Osteocyte (in vitro differentiated cells): ENCODE data around the gene DLG2. TPM values are rescaled to one million over a fixed set of nuclear protein-coding genes. Genes with fewer than 3 reads are reported as not detected.

Source experiments
- DNase-seq: peaks from one replicate; pipeline ENCODE4 v3.0.0; 2021; ENCODE audit warnings: mixed read lengths; ENCODE audit not compliant: unreplicated experiment; ENCODE audit errors: extremely low spot score
- H3K27ac Mint-ChIP-seq: one replicate; pipeline ENCODE4 v1.8.0; 2021; ENCODE audit warnings: mild to moderate bottlenecking, mixed read lengths; ENCODE audit not compliant: unreplicated experiment
- H3K27me3 Mint-ChIP-seq: one replicate; pipeline ENCODE4 v1.8.0; 2021; ENCODE audit warnings: mixed read lengths; ENCODE audit not compliant: unreplicated experiment
- H3K36me3 Mint-ChIP-seq: one replicate; pipeline ENCODE4 v1.8.0; 2021; ENCODE audit warnings: mixed read lengths; ENCODE audit not compliant: unreplicated experiment
- H3K4me1 Mint-ChIP-seq: one replicate; pipeline ENCODE4 v1.8.0; 2021; ENCODE audit warnings: mixed read lengths; ENCODE audit not compliant: unreplicated experiment
- H3K4me3 Mint-ChIP-seq: one replicate; pipeline ENCODE4 v1.8.0; 2021; ENCODE audit warnings: mild to moderate bottlenecking, moderate library complexity, mixed read lengths; ENCODE audit not compliant: unreplicated experiment
- H3K9me3 Mint-ChIP-seq: one replicate; pipeline ENCODE4 v1.8.0; 2021; ENCODE audit warnings: mixed read lengths; ENCODE audit not compliant: unreplicated experiment
- total RNA-seq: library from RNA; stranded (reverse); gene quantifications from 2 replicates; pipeline ENCODE4 v1.2.1, GENCODE V29; 2021
- TF ChIP-seq, protein P1 (sequence below): fragments of 200-600 bp; sonication (generic); IDR thresholded peaks from 2 replicates; pipeline ENCODE4 v1.5.0; 2021; ENCODE audit warnings: antibody characterized with exemption, mild to moderate bottlenecking, moderate library complexity

The DLG2 gene
- total RNA-seq, 1 donor from 2014 or later, result 2.1 TPM

- no peaks in the 10 kb centered on the region for H3K9me3 Mint-ChIP-seq
- no peak for DNase-seq
- no peaks in the 10 kb centered on the region for H3K4me1 Mint-ChIP-seq
- H3K4me3 Mint-ChIP-seq, result no peak overlapping the region
- peaks cover 34% of the 10 kb centered on the region for H3K27me3 Mint-ChIP-seq
- H3K36me3 Mint-ChIP-seq, result no peaks in the 10 kb centered on the region
- TF ChIP-seq, protein P1, sequence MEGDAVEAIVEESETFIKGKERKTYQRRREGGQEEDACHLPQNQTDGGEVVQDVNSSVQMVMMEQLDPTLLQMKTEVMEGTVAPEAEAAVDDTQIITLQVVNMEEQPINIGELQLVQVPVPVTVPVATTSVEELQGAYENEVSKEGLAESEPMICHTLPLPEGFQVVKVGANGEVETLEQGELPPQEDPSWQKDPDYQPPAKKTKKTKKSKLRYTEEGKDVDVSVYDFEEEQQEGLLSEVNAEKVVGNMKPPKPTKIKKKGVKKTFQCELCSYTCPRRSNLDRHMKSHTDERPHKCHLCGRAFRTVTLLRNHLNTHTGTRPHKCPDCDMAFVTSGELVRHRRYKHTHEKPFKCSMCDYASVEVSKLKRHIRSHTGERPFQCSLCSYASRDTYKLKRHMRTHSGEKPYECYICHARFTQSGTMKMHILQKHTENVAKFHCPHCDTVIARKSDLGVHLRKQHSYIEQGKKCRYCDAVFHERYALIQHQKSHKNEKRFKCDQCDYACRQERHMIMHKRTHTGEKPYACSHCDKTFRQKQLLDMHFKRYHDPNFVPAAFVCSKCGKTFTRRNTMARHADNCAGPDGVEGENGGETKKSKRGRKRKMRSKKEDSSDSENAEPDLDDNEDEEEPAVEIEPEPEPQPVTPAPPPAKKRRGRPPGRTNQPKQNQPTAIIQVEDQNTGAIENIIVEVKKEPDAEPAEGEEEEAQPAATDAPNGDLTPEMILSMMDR, result no peak
- no peak overlapping the region for H3K27ac Mint-ChIP-seq
These were observed 704.3 kb downstream of the DLG2 start for GRCh38 chr11:84922836-84923235.

- no peak for DNase-seq
- TF ChIP-seq, protein P1, result no peak
- H3K27me3 Mint-ChIP-seq, result peaks cover 34% of the 10 kb centered on the region
- no peaks in the 10 kb centered on the region for H3K36me3 Mint-ChIP-seq
- H3K9me3 Mint-ChIP-seq, result no peaks in the 10 kb centered on the region
- H3K4me3 Mint-ChIP-seq, result no peak overlapping the region
- H3K27ac Mint-ChIP-seq, result no peak overlapping the region
- H3K4me1 Mint-ChIP-seq, result no peaks in the 10 kb centered on the region
These were observed 704.8 kb downstream of the DLG2 start for GRCh38 chr11:84922212-84922805.

- H3K27ac Mint-ChIP-seq, result no peak overlapping the region
These were observed 712.6 kb downstream of the DLG2 start for GRCh38 chr11:84914511-84914910.

DNA sequence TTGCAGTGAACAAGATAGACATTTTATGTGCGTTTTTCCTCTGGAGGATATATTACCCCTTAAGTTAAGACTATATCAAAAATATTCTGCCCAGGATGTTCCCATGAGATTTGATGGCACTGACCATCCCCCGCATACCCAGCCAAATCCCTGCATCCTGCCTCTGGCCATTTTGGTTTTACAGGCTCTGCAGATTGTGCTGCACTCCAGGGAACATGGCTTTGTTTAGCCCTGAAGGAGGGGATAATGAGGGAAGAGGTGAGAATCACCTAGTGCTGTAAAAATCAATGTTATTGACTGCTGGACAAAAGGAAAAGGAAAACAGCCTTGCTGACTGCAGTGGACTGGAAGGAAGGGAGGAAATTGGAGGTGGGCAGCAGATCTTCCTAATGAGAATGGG, 717.4 kb downstream of the DLG2 start:
- H3K4me1 Mint-ChIP-seq, result no peaks in the 10 kb centered on the region
- no peak overlapping the region for H3K27ac Mint-ChIP-seq
- no peak overlapping the region for H3K4me3 Mint-ChIP-seq
- H3K27me3 Mint-ChIP-seq, result no peaks in the 10 kb centered on the region
- no peaks in the 10 kb centered on the region for H3K36me3 Mint-ChIP-seq
- no peaks in the 10 kb centered on the region for H3K9me3 Mint-ChIP-seq
- DNase-seq, result no peak
- TF ChIP-seq, protein P1, result no peak

More at GRCh38 chr11:84914511-84914910, 712.6 kb downstream of the DLG2 start:
- no peaks in the 10 kb centered on the region for H3K4me1 Mint-ChIP-seq
- TF ChIP-seq, protein P1, result no peak
- no peaks in the 10 kb centered on the region for H3K36me3 Mint-ChIP-seq
- H3K9me3 Mint-ChIP-seq, result peaks cover 6% of the 10 kb centered on the region
- DNase-seq, result no peak
- no peaks in the 10 kb centered on the region for H3K27me3 Mint-ChIP-seq
- no peak overlapping the region for H3K4me3 Mint-ChIP-seq

GRCh38 chr11:84906995-84907394, 720.1 kb downstream of the DLG2 start:
- Mint-ChIP-seq H3K4me3 (no peak overlapping the region), H3K27me3 (peaks cover 6% of the 10 kb centered on the region), H3K4me1 (no peaks in the 10 kb centered on the region), H3K36me3 (no peaks in the 10 kb centered on the region), H3K27ac (no peak overlapping the region), H3K9me3 (no peaks in the 10 kb centered on the region)
- TF ChIP-seq, protein P1, result no peak
- no peak for DNase-seq
